NCI-H2171 (cell line): ENCODE data around the gene PRF1.

ENCODE experiments used
- DNase-seq: peaks from one replicate; lab custom pipeline; 2025; lab: John Stamatoyannopoulos, UW

Gene PRF1

GRCh38 chr10:70576803-70577517 lies 25.6 kb downstream of the PRF1 start:
- DNase-seq = no peak

- DNase-seq = no peak
Observed at GRCh38 chr10:70575874-70576802, 26.4 kb downstream of the PRF1 start.

- no peak for DNase-seq
Observed at GRCh38 chr10:70575486-70575873, 27.1 kb downstream of the PRF1 start.

GRCh38 chr10:70573599-70574506 lies 28.7 kb downstream of the PRF1 start:
- no peak for DNase-seq

- DNase-seq = no peak
Observed at GRCh38 chr10:70571636-70572439, 30.7 kb downstream of the PRF1 start.

GRCh38 chr10:70571236-70571635 lies 31.3 kb downstream of the PRF1 start:
- no peak for DNase-seq

- DNase-seq = no peak
Observed at GRCh38 chr10:70568781-70569495, 33.6 kb downstream of the PRF1 start.

GRCh38 chr10:70568113-70568512 lies 34.4 kb downstream of the PRF1 start:
- no peak for DNase-seq

- DNase-seq = no peak
Observed at GRCh38 chr10:70567603-70568002, 34.9 kb downstream of the PRF1 start.

GRCh38 chr10:70566515-70567290 lies 35.8 kb downstream of the PRF1 start:
- no peak for DNase-seq

GRCh38 chr10:70565556-70566514 lies 36.7 kb downstream of the PRF1 start:
- no peak for DNase-seq

GRCh38 chr10:70564901-70565351 lies 37.6 kb downstream of the PRF1 start:
- DNase-seq = no peak

GRCh38 chr10:70564113-70564725 lies 38.3 kb downstream of the PRF1 start:
- no peak for DNase-seq

- DNase-seq = no peak
Observed at GRCh38 chr10:70563230-70563629, 39.3 kb downstream of the PRF1 start.

- DNase-seq = no peak
Observed at GRCh38 chr10:70562036-70562755, 40.3 kb downstream of the PRF1 start.

- no peak for DNase-seq
Observed at GRCh38 chr10:70561558-70561957, 41.0 kb downstream of the PRF1 start.

GRCh38 chr10:70561070-70561469 lies 41.5 kb downstream of the PRF1 start:
- DNase-seq = no peak
